Activated CD4-positive, alpha-beta T cell treated with anti-CD3 and anti-CD28 coated beads, Interleukin-2, amount 50 U/mL, for 4 hours (primary cell): ENCODE measurements around the gene RRN3.
"Not testable (repeated sequence)": the region's sequence is repeated elsewhere in the genome, so short reads cannot be mapped to it uniquely, and the experiment has no call there.

Experiments used
- DNase-seq, 2 experiments: peaks; one replicate each; pipeline ENCODE4 v3.0.0-alpha.2; 2020

RRN3 gene

GRCh38 chr16:15027051-15027450 is 67.0 kb downstream of the RRN3 start:
- not testable (repeated sequence) for DNase-seq

GRCh38 chr16:15025234-15025951 is 68.7 kb downstream of the RRN3 start:
- DNase-seq, result not testable (repeated sequence)

GRCh38 chr16:15024858-15025199 is 69.2 kb downstream of the RRN3 start:
- DNase-seq, result not testable (repeated sequence)

GRCh38 chr16:15023381-15024077 is 70.5 kb downstream of the RRN3 start:
- not testable (repeated sequence) for DNase-seq

- DNase-seq, result peak; percentile 42 to 48
Observed at GRCh38 chr16:15022194-15022593, 71.9 kb downstream of the RRN3 start.

GRCh38 chr16:15021429-15021828 is 72.6 kb downstream of the RRN3 start:
- not testable (repeated sequence) for DNase-seq

GRCh38 chr16:15016951-15017580 is 77.0 kb downstream of the RRN3 start:
- DNase-seq, result not testable (repeated sequence)

- DNase-seq, result not testable (repeated sequence)
Observed at GRCh38 chr16:15016354-15016753, 77.7 kb downstream of the RRN3 start.

- DNase-seq, result not testable (repeated sequence)
Observed at GRCh38 chr16:15015671-15016070, 78.4 kb downstream of the RRN3 start.

- not testable (repeated sequence) for DNase-seq
Observed at GRCh38 chr16:15012941-15013340, 81.1 kb downstream of the RRN3 start.
